Neural cell (in vitro differentiated cells): ENCODE results near the gene STX8. TPM values are rescaled to one million over a fixed set of nuclear protein-coding genes. Genes with fewer than 3 reads are reported as not detected.

Source experiments
- H2AFZ ChIP-seq: fragments of 200-600, 300-800 bp; sonication (generic), shearing (Covaris generic); 2 replicates; pipeline ENCODE4 v1.6.0; 2014; ENCODE audit warnings: low read depth, mild to moderate bottlenecking, antibody characterized with exemption, low read length, moderate library complexity
- H3F3A ChIP-seq: fragments of 200-600 bp; shearing (Covaris generic); 2 replicates; pipeline ENCODE4 v1.6.1; 2016; ENCODE audit warnings: mild to moderate bottlenecking, moderate library complexity, mixed read lengths, antibody characterized with exemption, low read length; ENCODE audit not compliant: insufficient read depth, poor library complexity, severe bottlenecking
- H3K27ac ChIP-seq: fragments of 200-600, 300-800 bp; sonication (generic), shearing (Covaris generic); 2 replicates; pipeline ENCODE4 v1.5.1; 2014; ENCODE audit warnings: mild to moderate bottlenecking, low read length, moderate library complexity
- H3K27me3 ChIP-seq: fragments of 300-800, 200-600 bp; sonication (generic), shearing (Covaris generic); 2 replicates; pipeline ENCODE4 v1.6.0; 2014; ENCODE audit warnings: mild to moderate bottlenecking, low read depth, low read length, moderate library complexity; ENCODE audit not compliant: insufficient read depth
- H3K36me3 ChIP-seq: fragments of 300-800, 200-600 bp; sonication (generic), shearing (Covaris generic); 2 replicates; pipeline ENCODE4 v1.5.1; 2014; ENCODE audit warnings: mild to moderate bottlenecking, antibody characterized with exemption, low read length, moderate library complexity; ENCODE audit not compliant: insufficient read depth
- H3K4me2 ChIP-seq: fragments of 300-800, 200-600 bp; sonication (generic), shearing (Covaris generic); 2 replicates; pipeline ENCODE4 v1.6.0; 2014; ENCODE audit warnings: mild to moderate bottlenecking, low read length
- H3K4me3 ChIP-seq: fragments of 300-800, 200-600 bp; sonication (generic), shearing (Covaris generic); 2 replicates; pipeline ENCODE4 v1.5.1; 2014; ENCODE audit warnings: mild to moderate bottlenecking, low read length, moderate library complexity
- H3K79me2 ChIP-seq: fragments of 200-600 bp; shearing (Covaris generic); replicated peaks from 2 replicates; pipeline ENCODE4 v1.6.0; 2014; ENCODE audit warnings: mild to moderate bottlenecking, low read length, moderate library complexity; ENCODE audit not compliant: insufficient read depth
- H3K9ac ChIP-seq: fragments of 300-800, 200-600 bp; sonication (generic), shearing (Covaris generic); 2 replicates; pipeline ENCODE4 v1.6.1; 2016; ENCODE audit warnings: mild to moderate bottlenecking, low read length, mixed read lengths
- H3K9me2 ChIP-seq: fragments of 200-600 bp; shearing (Covaris generic); 2 replicates; pipeline ENCODE4 v1.6.1; 2016; ENCODE audit warnings: mild to moderate bottlenecking, low read length, mixed read lengths; ENCODE audit not compliant: insufficient read depth
- H3K9me3 ChIP-seq: fragments of 200-600, 300-800 bp; sonication (generic), shearing (Covaris generic); 2 replicates; pipeline ENCODE4 v1.6.1; 2016; ENCODE audit warnings: mild to moderate bottlenecking, mixed run types, low read length, moderate library complexity, mixed read lengths
- H4K20me1 ChIP-seq: fragments of 200-600 bp; shearing (Covaris generic); 2 replicates; pipeline ENCODE4 v1.6.1; 2016; ENCODE audit warnings: mild to moderate bottlenecking, mixed run types; ENCODE audit not compliant: insufficient read depth
- EP300 ChIP-seq: fragments of 450-650 bp; conservative IDR thresholded peaks from 2 replicates; pipeline ENCODE4 v1.6.1; 2014; ENCODE audit warnings: antibody characterized with exemption, mild to moderate bottlenecking, moderate library complexity; ENCODE audit not compliant: poor library complexity, severe bottlenecking
- EZH2 ChIP-seq: fragments of 200-600, 300-800 bp; shearing (Covaris generic), sonication (generic); IDR thresholded peaks from 2 replicates; pipeline ENCODE4 v1.6.1; 2014; ENCODE audit warnings: antibody characterized with exemption, low read length, borderline replicate concordance, mild to moderate bottlenecking; ENCODE audit not compliant: insufficient read depth, poor library complexity, severe bottlenecking
- MXI1 ChIP-seq: fragments of 450-650 bp; conservative IDR thresholded peaks from 2 replicates; pipeline ENCODE4 v1.6.1; 2014; ENCODE audit warnings: antibody characterized with exemption, mild to moderate bottlenecking; ENCODE audit not compliant: poor library complexity, severe bottlenecking
- POLR2AphosphoS5 ChIP-seq: IDR thresholded peaks from 2 replicates; pipeline ENCODE4 v1.6.1; 2012
- RAD21 ChIP-seq: fragments of 450-650 bp; conservative IDR thresholded peaks from 2 replicates; pipeline ENCODE4 v1.6.1; 2014; ENCODE audit warnings: antibody characterized with exemption, mild to moderate bottlenecking, moderate library complexity
- SMC3 ChIP-seq: fragments of 450-650 bp; conservative IDR thresholded peaks from 2 replicates; pipeline ENCODE4 v1.6.1; 2014; ENCODE audit warnings: antibody characterized with exemption, mild to moderate bottlenecking, moderate library complexity; ENCODE audit not compliant: poor library complexity
- TAF1 ChIP-seq: IDR thresholded peaks from 2 replicates; pipeline ENCODE4 v1.6.1; 2012; ENCODE audit warnings: low read depth
- polyA plus RNA-seq: library from polyadenylated mRNA; depleted of rRNA; stranded (reverse); fragments of >200 nt; gene quantifications from 2 replicates; pipeline ENCODE4 v1.2.3, GENCODE V29; 2014
- TF ChIP-seq, protein P1 (sequence below): IDR thresholded peaks from 2 replicates; pipeline ENCODE4 v1.6.1; 2012; ENCODE audit warnings: borderline replicate concordance
- TF ChIP-seq, protein P2 (sequence below): fragments of 450-650 bp; IDR thresholded peaks from 2 replicates; pipeline ENCODE4 v1.5.1; 2014; ENCODE audit warnings: antibody characterized with exemption, mild to moderate bottlenecking, moderate library complexity; ENCODE audit not compliant: poor library complexity, severe bottlenecking

Gene STX8
- polyA plus RNA-seq, 1 donor from 2014 or later: 100 TPM

DNA sequence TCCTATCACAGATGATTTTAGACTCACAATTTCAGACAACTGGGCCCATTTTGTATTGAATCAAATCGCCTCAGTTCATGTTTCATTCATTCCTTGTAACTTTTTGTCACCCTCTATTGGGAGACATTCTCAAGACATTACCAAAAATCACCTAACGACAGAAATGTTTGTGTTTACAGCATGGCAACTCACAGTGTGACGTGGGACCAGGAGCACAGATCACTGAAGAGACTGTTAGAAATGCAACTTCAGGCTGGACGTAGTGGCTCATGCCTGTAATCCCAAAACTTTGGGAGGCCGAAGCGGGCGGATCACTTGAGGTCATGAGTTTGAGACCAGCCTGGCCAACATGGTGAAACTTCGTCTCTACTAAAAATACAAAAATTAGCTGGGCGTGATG lies 304.7 kb downstream of the STX8 start:
- TF ChIP-seq, protein P1, sequence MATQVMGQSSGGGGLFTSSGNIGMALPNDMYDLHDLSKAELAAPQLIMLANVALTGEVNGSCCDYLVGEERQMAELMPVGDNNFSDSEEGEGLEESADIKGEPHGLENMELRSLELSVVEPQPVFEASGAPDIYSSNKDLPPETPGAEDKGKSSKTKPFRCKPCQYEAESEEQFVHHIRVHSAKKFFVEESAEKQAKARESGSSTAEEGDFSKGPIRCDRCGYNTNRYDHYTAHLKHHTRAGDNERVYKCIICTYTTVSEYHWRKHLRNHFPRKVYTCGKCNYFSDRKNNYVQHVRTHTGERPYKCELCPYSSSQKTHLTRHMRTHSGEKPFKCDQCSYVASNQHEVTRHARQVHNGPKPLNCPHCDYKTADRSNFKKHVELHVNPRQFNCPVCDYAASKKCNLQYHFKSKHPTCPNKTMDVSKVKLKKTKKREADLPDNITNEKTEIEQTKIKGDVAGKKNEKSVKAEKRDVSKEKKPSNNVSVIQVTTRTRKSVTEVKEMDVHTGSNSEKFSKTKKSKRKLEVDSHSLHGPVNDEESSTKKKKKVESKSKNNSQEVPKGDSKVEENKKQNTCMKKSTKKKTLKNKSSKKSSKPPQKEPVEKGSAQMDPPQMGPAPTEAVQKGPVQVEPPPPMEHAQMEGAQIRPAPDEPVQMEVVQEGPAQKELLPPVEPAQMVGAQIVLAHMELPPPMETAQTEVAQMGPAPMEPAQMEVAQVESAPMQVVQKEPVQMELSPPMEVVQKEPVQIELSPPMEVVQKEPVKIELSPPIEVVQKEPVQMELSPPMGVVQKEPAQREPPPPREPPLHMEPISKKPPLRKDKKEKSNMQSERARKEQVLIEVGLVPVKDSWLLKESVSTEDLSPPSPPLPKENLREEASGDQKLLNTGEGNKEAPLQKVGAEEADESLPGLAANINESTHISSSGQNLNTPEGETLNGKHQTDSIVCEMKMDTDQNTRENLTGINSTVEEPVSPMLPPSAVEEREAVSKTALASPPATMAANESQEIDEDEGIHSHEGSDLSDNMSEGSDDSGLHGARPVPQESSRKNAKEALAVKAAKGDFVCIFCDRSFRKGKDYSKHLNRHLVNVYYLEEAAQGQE: no peak
- TF ChIP-seq MXI1 (no peak), RAD21 (no peak), EP300 (no peak), POLR2AphosphoS5 (no peak), SMC3 (no peak), TAF1 (no peak), EZH2 (no peak)
- TF ChIP-seq, protein P2, sequence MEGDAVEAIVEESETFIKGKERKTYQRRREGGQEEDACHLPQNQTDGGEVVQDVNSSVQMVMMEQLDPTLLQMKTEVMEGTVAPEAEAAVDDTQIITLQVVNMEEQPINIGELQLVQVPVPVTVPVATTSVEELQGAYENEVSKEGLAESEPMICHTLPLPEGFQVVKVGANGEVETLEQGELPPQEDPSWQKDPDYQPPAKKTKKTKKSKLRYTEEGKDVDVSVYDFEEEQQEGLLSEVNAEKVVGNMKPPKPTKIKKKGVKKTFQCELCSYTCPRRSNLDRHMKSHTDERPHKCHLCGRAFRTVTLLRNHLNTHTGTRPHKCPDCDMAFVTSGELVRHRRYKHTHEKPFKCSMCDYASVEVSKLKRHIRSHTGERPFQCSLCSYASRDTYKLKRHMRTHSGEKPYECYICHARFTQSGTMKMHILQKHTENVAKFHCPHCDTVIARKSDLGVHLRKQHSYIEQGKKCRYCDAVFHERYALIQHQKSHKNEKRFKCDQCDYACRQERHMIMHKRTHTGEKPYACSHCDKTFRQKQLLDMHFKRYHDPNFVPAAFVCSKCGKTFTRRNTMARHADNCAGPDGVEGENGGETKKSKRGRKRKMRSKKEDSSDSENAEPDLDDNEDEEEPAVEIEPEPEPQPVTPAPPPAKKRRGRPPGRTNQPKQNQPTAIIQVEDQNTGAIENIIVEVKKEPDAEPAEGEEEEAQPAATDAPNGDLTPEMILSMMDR: no peak
- no peak overlapping the region for H3K9ac ChIP-seq

DNA sequence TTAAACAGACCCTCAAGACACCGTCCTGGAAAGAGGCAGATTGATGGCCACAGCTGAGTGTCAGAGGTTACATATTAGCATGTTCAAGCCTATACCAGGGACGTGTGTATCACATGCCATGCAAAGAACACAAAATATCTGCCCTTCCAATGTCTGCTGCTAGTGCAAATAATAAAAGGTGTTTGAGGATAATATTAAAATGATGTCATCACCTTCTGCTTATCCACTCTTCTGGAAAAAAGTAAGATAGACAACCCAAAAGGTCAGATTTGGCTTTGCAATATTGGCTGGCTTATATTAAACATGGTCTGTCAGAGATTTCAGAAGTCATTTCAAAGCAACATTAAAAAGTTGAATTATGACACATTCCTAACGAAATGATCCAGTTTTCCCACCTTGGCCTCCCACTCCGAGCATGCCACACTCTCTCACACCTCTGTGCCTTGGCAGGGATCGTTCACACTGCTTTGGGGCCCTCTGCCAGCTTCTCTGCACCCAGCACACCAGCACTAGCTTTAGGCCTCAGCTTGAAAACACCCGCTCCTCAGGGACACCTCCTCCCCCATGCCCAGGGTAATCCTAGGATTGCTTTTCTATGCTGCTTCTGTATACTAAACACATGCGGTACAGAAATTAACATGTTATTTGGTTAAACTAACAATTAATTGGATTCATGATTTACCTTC lies 306.1 kb downstream of the STX8 start:
- Histone ChIP-seq H3K9ac (no peak overlapping the region), H3K36me3 (no peaks in the 10 kb centered on the region), H3K9me3 (no peaks in the 10 kb centered on the region), H2AFZ (no peak overlapping the region), H3K9me2 (no peaks in the 10 kb centered on the region), H3K27me3 (no peaks in the 10 kb centered on the region), H4K20me1 (no peaks in the 10 kb centered on the region), H3K4me3 (no peak overlapping the region), H3K79me2 (no peaks in the 10 kb centered on the region), H3F3A (no peaks in the 10 kb centered on the region), H3K27ac (no peak overlapping the region), H3K4me2 (no peak overlapping the region)
- TF ChIP-seq, protein P1: no peak
- no peak for TF ChIP-seq TAF1
- TF ChIP-seq MXI1: no peak

More for the DNA sequence above, 304.7 kb downstream of the STX8 start:
- H3K4me2 ChIP-seq: no peak overlapping the region
- H3K36me3 ChIP-seq: no peaks in the 10 kb centered on the region
- no peaks in the 10 kb centered on the region for H4K20me1 ChIP-seq
- H3K79me2 ChIP-seq: no peaks in the 10 kb centered on the region
- no peak overlapping the region for H3K4me3 ChIP-seq
- no peak overlapping the region for H3K27ac ChIP-seq
- H3K27me3 ChIP-seq: no peaks in the 10 kb centered on the region
- H2AFZ ChIP-seq: no peak overlapping the region
- no peaks in the 10 kb centered on the region for H3K9me2 ChIP-seq
- H3K9me3 ChIP-seq: no peaks in the 10 kb centered on the region
- no peaks in the 10 kb centered on the region for H3F3A ChIP-seq
